Ovary (tissue), 9 donors: ENCODE data around the gene APLN. TPM values are rescaled to one million over a fixed set of nuclear protein-coding genes. Genes with fewer than 3 reads are reported as not detected.

ENCODE experiments used
- DNase-seq, 5 donors: peaks; one replicate each; pipeline ENCODE4 v3.0.0-alpha.2; 2019 to 2020
- H3K27ac ChIP-seq, 2 donors: fragments of 200-600 bp; one replicate each; pipeline versions ENCODE4 v1.5.1 to v1.8.0; 2019 to 2022
- H3K27me3 ChIP-seq: fragments of 200-600 bp; one replicate; pipeline ENCODE4 v1.8.0; 2022
- H3K36me3 ChIP-seq: fragments of 200-600 bp; sonication (generic); one replicate; pipeline ENCODE4 v1.5.1; 2019
- H3K4me1 ChIP-seq: one replicate; pipeline ENCODE4 v1.8.1; 2013; ENCODE audit warnings: mild to moderate bottlenecking, moderate library complexity; ENCODE audit not compliant: insufficient read depth
- H3K4me3 ChIP-seq: fragments of 200-600 bp; sonication (generic); one replicate; pipeline ENCODE4 v1.5.1; 2017
- H3K9me3 ChIP-seq, 2 donors: fragments of 200-600 bp in 1 of 2; sonication (generic) in 1 of 2; one replicate each; pipeline versions ENCODE4 v1.5.1 to v1.8.1; 2013 to 2019; ENCODE audit warnings: mild to moderate bottlenecking in 1 of 2, moderate library complexity in 1 of 2
- EP300 ChIP-seq: sonication (generic); formaldehyde crosslinking; IDR thresholded peaks from one replicate; pipeline ENCODE4 v1.6.1; 2017; ENCODE audit warnings: antibody characterized with exemption
- POLR2A ChIP-seq: fragments of 450-650 bp; IDR thresholded peaks from one replicate; pipeline ENCODE4 v1.6.1; 2017; ENCODE audit warnings: antibody characterized with exemption, mild to moderate bottlenecking, moderate library complexity
- WGBS, 3 donors: extraction: QIAGEN DNeasy Blood & Tissue Kit in 1 of 3; methylation state at CpG; one replicate each; pipeline versions ENCODE4 v1.1.5 to v1.1.7; 2013 to 2017; 5-methylcytosine and 5-hydroxymethylcytosine counted together
- intact Hi-C, 4 donors: fragments of 100-400 bp; cut with DNase I; formaldehyde crosslinking; loops; one replicate each; pipeline versions ENCODE4 v1.11.0 to v1.15.1; 2022 to 2023
- polyA plus RNA-seq, 2 donors: library from polyadenylated mRNA; stranded (reverse); fragments of 200-250 nt in 1 of 2; fragments of 350-450 nt in 1 of 2; fragmentation: Illumina TruSeq in 1 of 2; extraction: RNeasy Lipid Tissue Mini Kit (QIAGEN cat#74804) in 1 of 2; gene quantifications; one replicate each; pipeline ENCODE4 v1.2.3, GENCODE V29; 2013 to 2014
- total RNA-seq, 7 donors: library from RNA; depleted of rRNA in 2 of 7; stranded (reverse); fragments of >200 nt in 2 of 7; fragmentation: NEBNext Ultra II Directional in 3 of 7; extraction: Animal tissue kit (Norgen Biotek cat#: 25700) in 3 of 7; gene quantifications; one replicate each; pipeline versions ENCODE4 v1.1.0 to v1.2.4, GENCODE V29; 2016 to 2023
- TF ChIP-seq, protein P1 (sequence below), 3 donors: fragments of 450-650 bp in 2 of 3; fragments of 200-600 bp in 1 of 3; IDR thresholded peaks; one replicate each; pipeline versions ENCODE4 v1.5.1 to v1.8.0; 2016 to 2022; ENCODE audit warnings: antibody characterized with exemption in 3 of 3, mild to moderate bottlenecking in 1 of 3
- donor health status: DM: no; HTN: no; CAD: no; lungs with moderate emphysema.
- donor health status: DM: no; HTN: no; CAD: no.
- donor health status: Bipolar disorder and iron deficiency.
- donor health status: DM: yes; HTN: yes; CAD: no.
- donor health status: DM: no; HTN: no; CAD: no.
- donor health status: DM: yes; HTN: yes; CAD: no.

Gene APLN
- total and polyA plus RNA-seq, 9 donors = 0.72 to 14.5 (median 3.4) TPM

- WGBS, 3 donors = 71 to 90% (median 86%) methylated on average over 8 of the region's 8 CpGs
- DNase-seq = no peak
- Histone ChIP-seq H3K27me3 (no peaks in the 10 kb centered on the region), H3K4me3 (no peak overlapping the region), H3K36me3 (no peaks in the 10 kb centered on the region), H3K4me1 (no peaks in the 10 kb centered on the region), H3K9me3 (no peaks in the 10 kb centered on the region), H3K27ac (no peak overlapping the region)
- TF ChIP-seq EP300 (no peak), POLR2A (no peak)
- TF ChIP-seq, protein P1, sequence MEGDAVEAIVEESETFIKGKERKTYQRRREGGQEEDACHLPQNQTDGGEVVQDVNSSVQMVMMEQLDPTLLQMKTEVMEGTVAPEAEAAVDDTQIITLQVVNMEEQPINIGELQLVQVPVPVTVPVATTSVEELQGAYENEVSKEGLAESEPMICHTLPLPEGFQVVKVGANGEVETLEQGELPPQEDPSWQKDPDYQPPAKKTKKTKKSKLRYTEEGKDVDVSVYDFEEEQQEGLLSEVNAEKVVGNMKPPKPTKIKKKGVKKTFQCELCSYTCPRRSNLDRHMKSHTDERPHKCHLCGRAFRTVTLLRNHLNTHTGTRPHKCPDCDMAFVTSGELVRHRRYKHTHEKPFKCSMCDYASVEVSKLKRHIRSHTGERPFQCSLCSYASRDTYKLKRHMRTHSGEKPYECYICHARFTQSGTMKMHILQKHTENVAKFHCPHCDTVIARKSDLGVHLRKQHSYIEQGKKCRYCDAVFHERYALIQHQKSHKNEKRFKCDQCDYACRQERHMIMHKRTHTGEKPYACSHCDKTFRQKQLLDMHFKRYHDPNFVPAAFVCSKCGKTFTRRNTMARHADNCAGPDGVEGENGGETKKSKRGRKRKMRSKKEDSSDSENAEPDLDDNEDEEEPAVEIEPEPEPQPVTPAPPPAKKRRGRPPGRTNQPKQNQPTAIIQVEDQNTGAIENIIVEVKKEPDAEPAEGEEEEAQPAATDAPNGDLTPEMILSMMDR (IDR thresholded peaks at IDR 0.05) = no peak
- intact Hi-C loops = no loop called here
Measured at GRCh38 chrX:129652565-129653169, 2.1 kb downstream of the APLN start.

DNA sequence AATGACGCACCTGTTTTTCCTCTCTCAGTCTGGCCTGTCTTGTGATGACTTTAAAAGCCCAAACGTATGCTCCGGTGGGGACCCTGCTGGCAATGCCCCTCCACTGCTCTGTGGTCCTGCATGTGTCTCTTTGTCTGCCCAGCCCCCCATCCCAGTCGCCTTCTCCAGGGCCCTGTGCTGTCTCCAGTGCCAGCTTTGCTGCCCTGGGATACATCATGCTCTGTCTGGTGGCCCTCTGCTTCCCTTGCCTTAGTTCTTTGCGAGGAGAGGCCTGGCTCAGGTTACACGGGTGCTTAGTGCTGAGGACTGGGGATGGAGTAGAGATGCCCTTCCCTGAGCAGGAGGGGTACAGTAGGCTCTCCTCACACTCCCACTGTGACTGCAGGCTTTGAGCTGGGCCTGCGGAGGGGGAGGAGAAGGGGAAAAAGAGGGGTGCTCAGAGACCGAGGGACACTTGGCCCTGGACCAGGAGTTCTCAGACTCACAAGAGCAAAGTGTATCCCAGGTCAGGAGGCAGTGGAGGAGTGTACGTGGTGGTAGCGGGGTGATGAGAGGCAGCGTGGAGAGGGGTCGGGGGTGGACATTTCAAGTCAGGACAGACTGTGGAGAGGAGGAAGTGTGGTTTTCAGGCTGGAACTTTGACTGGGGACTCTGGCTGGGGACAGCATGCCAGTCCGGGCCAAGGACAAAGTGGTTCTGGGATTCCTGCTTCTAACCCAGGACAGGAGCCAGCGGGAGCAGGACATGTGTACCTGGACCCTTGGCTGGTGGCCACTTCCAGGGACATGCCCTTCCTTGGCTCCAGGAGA is 2.8 kb downstream of the APLN start:
- TF ChIP-seq, protein P1 (IDR thresholded peaks at IDR 0.05) = no peak
- TF ChIP-seq EP300 = no peak
- TF ChIP-seq POLR2A = no peak
- no peaks in the 10 kb centered on the region for H3K9me3 ChIP-seq
- H3K4me1 ChIP-seq = no peaks in the 10 kb centered on the region
- DNase-seq = no peak
- H3K4me3 ChIP-seq = no peak overlapping the region
- intact Hi-C loops = no loop called here
- no peaks in the 10 kb centered on the region for H3K36me3 ChIP-seq
- WGBS, 3 donors = 73 to 80% (median 78%) methylated on average over 11 to 14 of the region's 14 CpGs
- no peaks in the 10 kb centered on the region for H3K27me3 ChIP-seq
- H3K27ac ChIP-seq = no peak overlapping the region

- 69 to 76% (median 72%) methylated on average over 7 of the region's 7 CpGs for WGBS, 3 donors
- Histone ChIP-seq H3K27ac (no peak overlapping the region), H3K9me3 (no peaks in the 10 kb centered on the region), H3K27me3 (no peaks in the 10 kb centered on the region), H3K4me3 (no peak overlapping the region), H3K36me3 (no peaks in the 10 kb centered on the region), H3K4me1 (no peaks in the 10 kb centered on the region)
- no peak for TF ChIP-seq POLR2A
- TF ChIP-seq EP300 = no peak
- TF ChIP-seq, protein P1 (IDR thresholded peaks at IDR 0.05) = no peak
- no peak for DNase-seq
- intact Hi-C loops = no loop called here
Measured at GRCh38 chrX:129650821-129651510, 3.8 kb downstream of the APLN start.

GRCh38 chrX:129650183-129650689 is 4.5 kb downstream of the APLN start:
- WGBS, 3 donors = 66 to 77% (median 73%) methylated on average over 3 of the region's 3 CpGs
- no peaks in the 10 kb centered on the region for H3K27me3 ChIP-seq
- intact Hi-C loops = no loop called here
- H3K9me3 ChIP-seq = no peaks in the 10 kb centered on the region
- no peak overlapping the region for H3K4me3 ChIP-seq
- no peak for DNase-seq
- TF ChIP-seq EP300 (no peak), POLR2A (no peak)
- TF ChIP-seq, protein P1 (IDR thresholded peaks at IDR 0.05) = no peak
- H3K36me3 ChIP-seq = no peaks in the 10 kb centered on the region
- no peaks in the 10 kb centered on the region for H3K4me1 ChIP-seq
- no peak overlapping the region for H3K27ac ChIP-seq
